PC-3 (cell line): ENCODE data around the gene CACNA1D.

Experiments used
- CTCF ChIP-seq: fragments of 300-600 bp; sonication (generic); conservative IDR thresholded peaks from 2 replicates; pipeline ENCODE4 v1.5.1; 2017; ENCODE audit warnings: antibody characterized with exemption, low read depth, mild to moderate bottlenecking, low read length
- EZH2 ChIP-seq: fragments of 300-600 bp; sonication (generic); IDR thresholded peaks from one replicate; pipeline ENCODE4 v1.6.1; 2017; ENCODE audit warnings: antibody characterized with exemption, mild to moderate bottlenecking, low read length; ENCODE audit not compliant: unreplicated experiment

GRCh38 chr3:53554559-53555067, 60.2 kb downstream of the CACNA1D start:
- TF ChIP-seq CTCF (no peak), EZH2 (no peak)
